Testis (tissue), 2 donors: ENCODE results near the gene TMEM116.

Experiments
- POLR2A ChIP-seq: fragments of 450-650 bp; IDR thresholded peaks from one replicate; pipeline ENCODE4 v1.6.1; 2017; ENCODE audit warnings: antibody characterized with exemption, mild to moderate bottlenecking, moderate library complexity
- TF ChIP-seq, protein P1 (sequence below), 3 experiments: fragments of 450-650 bp in 2 of 3; fragments of 200-600 bp in 1 of 3; sonication (generic) in 1 of 3; IDR thresholded peaks; one replicate each; pipeline ENCODE4 v1.5.1; 2016 to 2019; ENCODE audit warnings: antibody characterized with exemption in 3 of 3, mild to moderate bottlenecking in 2 of 3, moderate library complexity in 1 of 3

DNA sequence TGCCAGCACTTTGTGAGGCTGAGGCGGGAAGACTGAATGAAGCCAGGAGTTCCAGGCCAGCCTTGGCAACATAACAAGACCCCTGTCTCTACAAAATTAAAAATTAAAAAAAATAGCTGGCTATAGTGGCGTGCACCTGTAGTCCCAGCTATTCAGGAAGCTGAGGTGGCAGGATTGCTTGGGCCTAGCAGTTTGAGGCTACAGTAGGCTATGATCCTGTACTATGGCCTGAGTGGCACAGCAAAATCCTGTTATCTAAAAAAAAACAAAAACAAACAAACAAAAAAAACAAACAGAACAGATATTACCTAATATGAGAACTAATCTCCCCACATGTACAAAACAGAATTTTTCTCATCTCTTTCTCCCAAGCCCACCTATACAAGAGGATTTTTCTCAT, 15.7 kb downstream of the TMEM116 start:
- TF ChIP-seq, protein P1, sequence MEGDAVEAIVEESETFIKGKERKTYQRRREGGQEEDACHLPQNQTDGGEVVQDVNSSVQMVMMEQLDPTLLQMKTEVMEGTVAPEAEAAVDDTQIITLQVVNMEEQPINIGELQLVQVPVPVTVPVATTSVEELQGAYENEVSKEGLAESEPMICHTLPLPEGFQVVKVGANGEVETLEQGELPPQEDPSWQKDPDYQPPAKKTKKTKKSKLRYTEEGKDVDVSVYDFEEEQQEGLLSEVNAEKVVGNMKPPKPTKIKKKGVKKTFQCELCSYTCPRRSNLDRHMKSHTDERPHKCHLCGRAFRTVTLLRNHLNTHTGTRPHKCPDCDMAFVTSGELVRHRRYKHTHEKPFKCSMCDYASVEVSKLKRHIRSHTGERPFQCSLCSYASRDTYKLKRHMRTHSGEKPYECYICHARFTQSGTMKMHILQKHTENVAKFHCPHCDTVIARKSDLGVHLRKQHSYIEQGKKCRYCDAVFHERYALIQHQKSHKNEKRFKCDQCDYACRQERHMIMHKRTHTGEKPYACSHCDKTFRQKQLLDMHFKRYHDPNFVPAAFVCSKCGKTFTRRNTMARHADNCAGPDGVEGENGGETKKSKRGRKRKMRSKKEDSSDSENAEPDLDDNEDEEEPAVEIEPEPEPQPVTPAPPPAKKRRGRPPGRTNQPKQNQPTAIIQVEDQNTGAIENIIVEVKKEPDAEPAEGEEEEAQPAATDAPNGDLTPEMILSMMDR (IDR thresholded peaks at IDR 0.05) = no peak
- TF ChIP-seq POLR2A = no peak
